Measurements from ENCODE around the gene ITGAL.

ITGAL gene

GRCh38 chr16:30491744-30492308 is 19.3 kb downstream of the ITGAL start:
- TF ChIP-seq POLR2A (IDR thresholded peaks at IDR 0.05; ENCODE audit: low read length), result no peak
- TF ChIP-seq GATA1 (IDR thresholded peaks at IDR 0.05; ENCODE audit: low read depth, low read length), result no peak
- peak in 1 of 2 experiments; percentile 21 for DNase-seq

- TF ChIP-seq POLR2A (IDR thresholded peaks at IDR 0.05; ENCODE audit: low read length), result no peak
- no peak for TF ChIP-seq GATA1 (IDR thresholded peaks at IDR 0.05; ENCODE audit: low read depth, low read length)
These were observed 21.5 kb downstream of the ITGAL start for GRCh38 chr16:30493941-30494488.

GRCh38 chr16:30494709-30495108 is 22.2 kb downstream of the ITGAL start:
- TF ChIP-seq POLR2A (IDR thresholded peaks at IDR 0.05; ENCODE audit: low read length) (no peak), GATA1 (IDR thresholded peaks at IDR 0.05; ENCODE audit: low read depth, low read length) (no peak)
- no peak for DNase-seq

More at GRCh38 chr16:30493941-30494488, 21.5 kb downstream of the ITGAL start:
- DNase-seq, result no peak

GRCh38 chr16:30499284-30499683 is 26.7 kb downstream of the ITGAL start:
- DNase-seq, result no peak
- TF ChIP-seq GATA1 (IDR thresholded peaks at IDR 0.05; ENCODE audit: low read depth, low read length), result no peak
- no peak for TF ChIP-seq POLR2A (IDR thresholded peaks at IDR 0.05; ENCODE audit: low read length)

GRCh38 chr16:30503403-30504296 is 31.1 kb downstream of the ITGAL start:
- no peak for DNase-seq
- TF ChIP-seq GATA1 (IDR thresholded peaks at IDR 0.05; ENCODE audit: low read depth, low read length) (no peak), POLR2A (IDR thresholded peaks at IDR 0.05; ENCODE audit: low read length) (no peak)

- no peak for DNase-seq
These were observed 36.7 kb downstream of the ITGAL start for GRCh38 chr16:30509081-30509765.

GRCh38 chr16:30510376-30510938 is 37.9 kb downstream of the ITGAL start:
- DNase-seq, result no peak
- no peak for TF ChIP-seq GATA1 (IDR thresholded peaks at IDR 0.05; ENCODE audit: low read depth, low read length)
- TF ChIP-seq POLR2A (IDR thresholded peaks at IDR 0.05; ENCODE audit: low read length), result no peak

More at GRCh38 chr16:30509081-30509765, 36.7 kb downstream of the ITGAL start:
- TF ChIP-seq POLR2A (IDR thresholded peaks at IDR 0.05; ENCODE audit: low read length), result no peak
- TF ChIP-seq GATA1 (IDR thresholded peaks at IDR 0.05; ENCODE audit: low read depth, low read length), result no peak

GRCh38 chr16:30511509-30511908 is 39.0 kb downstream of the ITGAL start:
- no peak for DNase-seq
- TF ChIP-seq GATA1 (IDR thresholded peaks at IDR 0.05; ENCODE audit: low read depth, low read length), result no peak
- TF ChIP-seq POLR2A (IDR thresholded peaks at IDR 0.05; ENCODE audit: low read length), result no peak

- no peak for DNase-seq
- TF ChIP-seq POLR2A (IDR thresholded peaks at IDR 0.05; ENCODE audit: low read length), result no peak
- TF ChIP-seq GATA1 (IDR thresholded peaks at IDR 0.05; ENCODE audit: low read depth, low read length), result no peak
These were observed 42.7 kb downstream of the ITGAL start for GRCh38 chr16:30515275-30515674.

GRCh38 chr16:30518552-30518951 is 46.0 kb downstream of the ITGAL start:
- DNase-seq, result no peak
- TF ChIP-seq GATA1 (IDR thresholded peaks at IDR 0.05; ENCODE audit: low read depth, low read length) (no peak), POLR2A (IDR thresholded peaks at IDR 0.05; ENCODE audit: low read length) (no peak)

GRCh38 chr16:30519120-30520049 is 46.8 kb downstream of the ITGAL start:
- DNase-seq, result no peak

GRCh38 chr16:30521476-30521872 is 48.9 kb downstream of the ITGAL start:
- DNase-seq, result no peak
- TF ChIP-seq POLR2A (IDR thresholded peaks at IDR 0.05; ENCODE audit: low read length), result no peak
- no peak for TF ChIP-seq GATA1 (IDR thresholded peaks at IDR 0.05; ENCODE audit: low read depth, low read length)

More at GRCh38 chr16:30519120-30520049, 46.8 kb downstream of the ITGAL start:
- TF ChIP-seq POLR2A (IDR thresholded peaks at IDR 0.05; ENCODE audit: low read length) (no peak), GATA1 (IDR thresholded peaks at IDR 0.05; ENCODE audit: low read depth, low read length) (no peak)
